HG03060 (cell line): ENCODE measurements around the gene ATP2B3.

Experiments used
- ATAC-seq: cut with Tn5 transposase; IDR thresholded peaks from one replicate; pipeline ENCODE4 v1.9.1; 2021; ENCODE audit warnings: low read depth, moderate number of reproducible peaks; ENCODE audit not compliant: unreplicated experiment

Gene ATP2B3

DNA sequence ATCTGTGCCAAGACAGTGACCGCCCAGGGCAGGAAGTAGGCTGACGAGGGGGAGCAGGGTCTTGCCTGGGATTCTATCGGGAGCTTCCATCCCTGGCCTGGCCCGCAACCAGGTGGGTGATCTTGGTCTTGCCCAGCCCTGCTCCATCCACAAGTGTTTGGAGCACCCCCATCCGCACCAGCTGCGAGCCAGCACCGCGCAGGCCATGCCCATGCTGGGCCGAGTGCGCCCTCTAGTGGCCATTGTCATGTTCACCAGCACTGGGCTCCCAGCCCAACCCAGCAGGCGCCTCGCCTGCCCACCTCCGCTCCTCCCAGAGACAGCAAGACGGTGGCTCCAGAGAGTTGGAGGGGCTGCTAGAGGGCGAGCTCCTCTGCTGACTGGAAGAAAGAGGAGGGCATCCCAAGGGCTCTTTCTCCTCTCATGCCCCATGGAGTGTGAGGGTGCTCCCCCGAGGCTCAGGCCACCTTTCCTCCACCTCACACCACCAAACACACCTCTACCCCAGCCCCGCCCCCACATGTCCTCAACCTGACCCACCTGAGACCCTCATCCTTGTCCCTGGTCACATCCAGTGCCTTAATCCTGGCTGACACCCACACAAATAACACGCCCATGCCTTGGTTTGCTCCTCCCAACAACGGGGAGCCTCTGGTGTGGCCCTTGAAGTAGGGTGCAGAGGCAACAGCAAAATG lies 9.8 kb upstream of the ATP2B3 start:
- no peak for ATAC-seq

DNA sequence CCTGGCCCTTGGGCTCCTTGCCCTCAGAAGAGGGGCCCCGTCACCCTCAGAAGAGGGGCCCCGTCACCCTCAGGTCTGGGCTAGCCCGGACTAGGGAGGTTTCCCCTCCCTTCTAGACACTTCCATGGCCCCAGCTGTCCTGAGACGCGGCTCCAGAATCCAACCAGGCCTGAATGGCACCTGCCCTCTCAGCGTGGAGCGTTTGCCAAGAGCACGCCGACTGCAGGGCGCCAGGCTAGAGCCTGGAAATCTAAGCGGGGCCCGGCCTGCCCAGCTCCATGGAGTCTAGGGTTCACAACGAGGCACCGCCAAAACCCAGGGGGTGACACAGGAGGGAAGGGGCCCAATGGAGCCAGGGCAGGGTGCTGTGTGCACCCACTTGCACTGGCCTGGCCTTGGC lies 7.8 kb upstream of the ATP2B3 start:
- ATAC-seq: no peak

DNA sequence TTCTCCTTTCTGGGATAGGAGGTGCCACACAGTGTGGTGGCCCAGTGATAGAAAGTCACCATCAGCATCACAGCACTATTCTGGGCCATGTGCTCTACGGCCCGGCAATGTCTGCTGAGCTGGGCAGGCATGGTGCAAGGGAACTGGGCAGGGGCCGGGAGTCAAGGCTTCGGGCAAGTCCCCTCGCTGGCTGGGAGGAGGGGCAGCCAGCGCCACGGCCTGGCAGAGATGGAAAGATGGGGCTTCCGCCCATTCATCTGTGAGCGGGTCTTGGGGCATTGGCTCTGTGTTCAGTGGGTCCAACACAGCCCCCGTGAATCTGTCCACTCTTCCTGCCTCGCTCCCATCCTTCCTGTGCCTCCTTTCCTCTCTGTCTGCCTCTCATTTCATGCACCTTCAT lies 7.1 kb upstream of the ATP2B3 start:
- ATAC-seq: no peak

DNA sequence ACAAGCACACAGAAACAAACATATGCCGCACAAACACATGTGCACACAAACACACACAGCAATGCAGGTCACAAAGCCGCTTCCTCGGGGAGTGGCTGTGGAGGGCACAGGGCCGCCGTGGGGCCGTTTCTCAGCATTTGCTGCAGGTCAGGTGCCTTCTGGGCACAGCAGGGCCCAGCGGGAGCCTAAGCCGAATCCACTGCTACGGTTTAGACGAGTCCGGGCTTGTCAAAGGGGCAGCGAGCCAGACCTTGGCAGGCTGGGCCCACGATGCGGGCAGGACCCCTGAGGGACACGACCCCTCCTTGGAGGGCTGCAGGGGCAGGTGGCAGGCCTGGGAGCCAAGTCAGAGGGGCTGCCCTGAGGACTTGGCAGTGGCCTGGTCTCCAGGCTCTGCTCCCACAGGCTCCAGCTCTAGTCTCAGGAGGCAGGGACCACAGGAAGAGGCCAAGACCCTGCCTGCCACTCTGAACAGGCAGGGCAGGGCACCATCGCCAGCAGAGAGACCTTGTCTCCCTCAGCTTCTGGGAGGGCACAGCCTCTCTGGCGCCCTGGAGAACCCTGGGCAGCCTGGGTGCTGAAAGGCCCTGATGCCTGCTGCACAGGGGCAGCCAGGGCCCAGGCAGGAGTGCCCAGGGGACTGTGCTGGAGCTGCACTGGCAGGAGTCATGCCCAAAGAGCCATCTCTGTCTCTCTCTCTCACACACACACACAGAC lies 5.5 kb upstream of the ATP2B3 start:
- no peak for ATAC-seq

DNA sequence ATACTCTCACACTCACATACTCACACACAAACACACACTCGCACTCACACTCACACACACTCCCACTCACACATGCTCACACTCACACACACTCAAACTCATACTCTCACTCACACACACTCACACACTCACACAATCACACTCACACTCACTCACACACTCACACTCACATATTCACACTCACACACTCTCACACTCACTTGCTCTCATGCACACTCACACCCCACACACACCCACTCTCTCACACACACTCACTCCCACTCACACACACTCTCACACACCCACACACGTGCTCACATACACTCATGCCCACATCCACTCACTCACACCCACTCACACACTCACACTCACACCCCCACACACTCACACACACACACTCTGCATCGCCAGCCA lies 4.9 kb upstream of the ATP2B3 start:
- no peak for ATAC-seq

DNA sequence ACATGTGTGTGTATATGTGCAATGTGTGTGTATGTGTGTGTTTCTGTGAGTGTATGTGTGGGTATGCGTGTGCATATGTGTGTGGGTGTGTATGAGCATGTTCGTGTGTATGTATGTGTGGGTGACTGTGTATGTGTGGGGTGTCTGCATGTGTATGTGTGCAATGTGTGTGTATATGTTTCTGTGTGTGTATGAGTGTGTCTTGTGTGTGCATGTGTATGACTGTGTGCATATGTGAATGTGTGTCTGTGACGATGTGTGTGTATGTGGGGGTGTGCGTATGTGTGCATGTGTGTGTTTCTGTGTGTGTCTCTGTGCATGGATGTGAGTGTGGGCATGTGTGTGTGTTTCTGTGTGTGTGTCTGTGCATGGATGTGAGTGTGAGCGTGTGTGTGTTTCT lies 4.2 kb upstream of the ATP2B3 start:
- no peak for ATAC-seq

DNA sequence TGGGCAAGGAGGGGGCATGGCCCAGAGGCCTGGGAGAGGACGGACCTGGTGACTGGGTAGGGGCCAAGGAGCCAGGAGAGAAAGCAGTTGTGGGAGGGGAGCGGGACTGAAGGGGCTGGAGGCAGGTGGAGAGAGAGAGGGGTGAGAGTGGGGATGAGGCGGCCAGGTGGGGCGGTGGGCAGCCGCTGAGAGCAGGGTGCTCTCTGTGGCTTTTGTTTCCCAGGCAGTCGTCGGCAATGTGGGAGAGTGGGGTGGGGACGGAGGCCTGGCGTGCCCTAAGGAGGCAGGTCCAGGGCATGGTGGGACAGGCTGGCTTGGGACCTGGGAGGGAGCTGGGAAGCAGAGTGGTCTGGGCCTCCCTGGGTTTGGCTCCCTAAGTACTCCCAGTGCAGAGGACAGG lies 3.2 kb upstream of the ATP2B3 start:
- no peak for ATAC-seq

DNA sequence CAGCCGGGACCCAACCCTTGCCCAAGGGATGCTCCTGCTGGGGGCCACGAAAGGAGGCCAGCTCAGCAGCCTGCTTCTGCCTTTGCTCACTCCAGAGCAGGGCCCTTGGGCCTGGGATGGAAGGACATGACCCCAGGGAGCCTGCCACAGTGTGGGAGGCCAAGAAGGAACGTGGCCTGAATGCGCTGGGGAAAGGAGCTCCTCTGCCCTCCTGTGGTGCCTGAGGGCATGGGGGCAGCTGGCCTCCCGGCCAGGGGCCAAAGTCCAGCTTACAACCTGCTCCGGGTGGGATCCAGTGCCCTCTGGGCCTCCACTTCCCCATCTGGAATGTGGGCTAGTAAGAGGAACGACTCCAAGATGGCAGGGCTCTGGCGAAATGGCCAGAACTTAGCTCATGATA lies 2.0 kb upstream of the ATP2B3 start:
- ATAC-seq: no peak

DNA sequence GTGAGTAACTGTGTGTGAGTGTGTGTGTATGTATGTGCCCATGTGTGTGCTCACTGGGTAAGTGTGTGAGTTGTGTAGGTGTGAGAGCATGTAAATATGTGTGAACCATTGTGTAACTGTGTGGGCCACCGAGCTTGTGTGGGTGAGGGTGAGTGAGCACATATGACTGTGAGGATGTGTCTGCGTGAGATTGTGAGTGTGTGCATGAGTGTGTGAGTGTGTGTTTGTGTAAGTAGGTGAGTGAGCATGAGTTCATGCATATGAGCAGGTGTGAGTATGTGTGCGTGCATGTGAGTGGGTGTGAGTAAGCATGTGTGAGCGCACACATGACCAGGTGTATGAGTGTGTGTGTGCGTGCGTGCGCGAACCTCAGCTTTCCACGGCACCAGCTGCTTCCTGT lies 1.4 kb upstream of the ATP2B3 start:
- ATAC-seq: no peak

DNA sequence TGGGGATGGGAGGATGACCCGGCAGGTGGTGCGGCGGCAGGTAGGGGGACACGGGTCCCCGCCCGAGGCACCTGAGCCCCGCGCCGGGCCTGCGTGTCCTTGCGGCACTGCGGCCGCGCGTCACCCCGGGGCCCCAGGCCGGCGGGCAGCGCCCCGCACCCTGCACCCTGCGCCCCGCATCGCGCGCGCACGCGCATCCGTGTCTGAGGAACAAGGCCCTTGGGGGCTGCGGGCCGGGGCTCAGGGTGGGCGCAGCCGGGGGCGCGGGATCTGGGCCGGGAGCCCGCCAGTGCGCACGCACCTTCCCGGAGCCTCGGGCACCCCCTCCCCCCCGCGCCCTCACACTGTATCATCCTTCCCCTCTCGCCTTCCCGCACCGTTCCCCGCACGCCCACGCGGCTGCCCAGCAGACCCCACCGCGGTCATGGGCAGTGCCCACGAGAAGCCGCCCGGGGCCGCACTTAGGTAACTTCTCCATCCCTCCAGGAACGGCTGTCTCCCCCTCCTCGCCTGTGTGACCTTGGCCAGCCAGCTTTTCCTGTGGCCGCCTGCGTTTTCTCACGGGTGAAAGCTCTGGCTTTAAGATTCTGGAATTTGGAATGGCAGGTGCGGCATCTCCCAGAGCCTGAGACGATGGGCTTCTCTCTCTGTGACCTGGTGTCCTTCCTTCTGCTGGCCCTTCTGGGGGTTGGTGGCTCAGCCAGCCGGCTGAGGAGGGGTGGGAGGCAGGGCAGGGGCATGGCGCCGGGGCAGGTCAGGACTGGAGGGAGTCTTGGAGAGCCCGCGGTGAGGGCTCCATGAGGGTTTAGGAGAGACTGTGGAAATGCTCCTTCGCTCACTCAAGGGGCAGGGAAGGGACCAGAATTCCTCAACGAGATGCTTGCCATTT lies 748 bp downstream of the ATP2B3 start:
- no peak for ATAC-seq

DNA sequence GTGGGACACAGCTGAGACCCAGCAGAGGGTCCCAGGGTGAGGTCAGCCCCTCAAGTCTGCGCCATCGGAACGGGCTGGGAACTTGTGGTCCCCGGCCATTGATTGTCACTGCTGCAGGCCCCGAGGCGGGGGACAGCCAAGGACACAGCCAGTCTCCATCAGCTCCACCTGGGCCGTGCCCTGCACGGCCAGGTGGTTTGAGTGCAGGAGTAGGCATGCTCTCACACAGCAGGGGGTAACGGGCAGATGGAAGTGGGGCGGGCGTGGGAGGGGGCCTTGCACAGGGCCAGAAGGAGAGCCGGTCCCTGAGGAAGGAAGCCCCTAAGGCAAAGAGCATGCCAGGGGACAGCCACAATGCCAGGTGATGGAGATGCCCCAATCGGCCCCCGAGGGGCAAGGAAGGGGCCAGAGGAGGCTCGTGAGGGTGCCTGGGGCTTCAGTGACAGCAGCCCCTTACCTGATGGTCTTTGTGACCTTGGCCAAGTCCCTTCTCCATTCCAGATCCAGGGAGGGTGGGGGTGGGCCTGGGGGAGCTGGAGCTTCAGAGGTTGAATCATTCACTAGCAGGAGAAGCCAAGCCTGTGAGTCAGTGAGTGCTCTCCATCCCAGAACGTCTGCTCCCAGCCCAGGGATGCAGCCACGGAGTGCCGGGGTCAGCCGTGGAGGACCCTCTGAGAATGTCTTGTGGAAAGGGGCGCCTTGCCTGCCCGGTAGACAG lies 2.3 kb downstream of the ATP2B3 start:
- ATAC-seq: no peak

DNA sequence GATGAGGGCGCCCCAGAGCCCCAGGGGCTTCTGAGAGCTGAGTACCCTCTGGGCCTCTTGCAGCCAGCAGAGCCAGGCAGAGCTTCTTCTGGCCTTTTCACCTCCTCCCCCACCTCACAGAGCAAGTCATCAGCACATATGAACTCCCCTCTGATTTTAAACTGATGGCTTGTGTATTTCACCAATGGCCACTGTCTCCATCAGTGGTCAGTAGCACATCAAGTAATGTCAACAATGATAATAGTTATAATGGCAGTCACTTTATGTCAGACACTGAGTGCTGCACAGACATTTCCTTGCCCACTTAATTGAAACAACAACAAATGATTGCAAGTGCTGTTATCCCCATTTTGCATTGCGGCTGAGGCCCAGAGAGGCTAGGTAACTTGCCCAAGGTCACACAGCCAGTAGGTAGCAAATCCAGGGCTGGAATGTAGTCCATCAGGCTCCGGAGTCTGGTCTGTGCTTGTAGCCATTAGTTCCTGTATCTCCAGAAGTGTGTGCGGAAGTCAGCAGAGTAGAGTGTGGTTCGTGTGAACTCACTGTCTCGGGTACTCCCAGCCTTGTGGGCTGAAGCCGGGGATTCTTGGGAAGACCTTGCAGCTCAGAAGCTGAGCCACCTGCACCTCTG lies 3.0 kb downstream of the ATP2B3 start:
- ATAC-seq: no peak

DNA sequence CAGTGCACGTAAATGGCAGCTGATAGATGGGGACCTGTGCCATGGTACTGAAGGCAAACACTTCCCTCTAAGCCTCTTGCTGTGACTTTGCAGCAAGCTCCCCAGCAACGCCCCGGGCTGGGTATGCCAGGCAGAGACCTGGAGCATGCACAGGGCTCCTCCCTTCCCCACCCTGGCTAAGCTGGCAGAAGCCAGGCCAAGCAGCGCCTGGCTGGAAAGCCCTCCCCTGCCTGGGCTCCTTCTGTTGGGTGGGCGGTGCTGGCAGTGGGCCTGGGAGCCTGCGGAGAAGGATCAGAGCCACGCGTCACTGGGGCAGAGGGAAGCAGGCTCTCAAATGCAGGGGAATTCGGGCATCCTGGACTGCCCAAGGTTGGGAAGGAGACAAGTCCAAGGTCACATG lies 3.6 kb downstream of the ATP2B3 start:
- ATAC-seq: no peak

DNA sequence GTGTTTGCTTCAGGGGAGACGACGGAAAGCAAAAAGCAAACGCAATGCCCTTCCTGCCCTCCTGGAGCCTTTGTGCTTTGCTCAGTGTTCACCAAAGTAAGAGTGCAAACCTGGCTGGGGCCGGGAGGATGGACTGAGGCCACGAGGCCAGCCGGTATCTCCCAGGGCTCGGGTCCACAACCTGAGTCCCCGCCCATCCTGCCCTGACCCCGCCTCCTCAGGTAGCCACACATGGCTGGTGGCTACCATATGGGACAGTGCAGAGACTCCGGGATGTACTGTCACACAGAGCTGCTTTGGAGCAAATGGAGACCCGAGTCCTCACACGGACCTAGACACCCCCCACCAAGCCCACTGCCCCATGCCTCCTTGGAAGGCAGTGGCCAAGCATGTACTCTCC lies 4.8 kb downstream of the ATP2B3 start:
- no peak for ATAC-seq

DNA sequence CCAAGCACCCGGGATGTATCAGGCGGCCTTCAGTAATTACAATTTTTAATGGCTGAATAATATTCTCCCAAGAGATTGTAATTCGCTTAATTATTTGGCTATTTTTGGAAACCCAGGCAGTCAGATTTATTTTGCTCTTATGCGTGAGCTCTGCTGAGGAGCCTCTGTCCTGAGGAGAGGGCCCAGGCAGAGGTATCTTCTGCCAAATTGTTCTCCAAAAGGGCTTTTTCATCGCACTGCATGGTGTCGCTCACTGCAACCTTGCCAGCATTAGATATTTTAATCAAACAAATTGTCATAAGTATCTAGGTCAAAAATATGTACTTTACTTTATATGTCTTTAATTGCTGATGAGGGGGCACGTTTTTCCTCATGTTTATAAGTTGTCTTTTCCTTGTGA lies 5.8 kb downstream of the ATP2B3 start:
- ATAC-seq: no peak

DNA sequence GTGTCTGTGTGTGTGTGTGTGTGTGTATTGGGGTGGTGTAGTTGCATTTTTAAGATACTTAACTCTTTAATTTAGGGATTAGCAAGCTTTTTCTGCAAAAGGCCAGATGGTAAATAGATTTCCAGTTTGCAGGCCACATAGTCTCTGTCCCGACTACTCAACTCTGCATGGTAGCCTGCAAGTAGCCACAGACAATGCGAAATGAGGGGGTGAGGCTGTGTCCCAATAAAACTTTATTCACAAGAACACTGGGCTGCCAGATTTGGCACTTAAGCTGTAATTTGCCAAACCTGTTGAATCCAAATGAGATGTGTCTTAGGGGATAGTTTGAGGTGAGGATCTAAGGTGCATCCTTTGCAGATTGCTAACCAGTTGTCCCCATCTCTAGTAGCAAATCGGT lies 6.8 kb downstream of the ATP2B3 start:
- ATAC-seq: no peak

DNA sequence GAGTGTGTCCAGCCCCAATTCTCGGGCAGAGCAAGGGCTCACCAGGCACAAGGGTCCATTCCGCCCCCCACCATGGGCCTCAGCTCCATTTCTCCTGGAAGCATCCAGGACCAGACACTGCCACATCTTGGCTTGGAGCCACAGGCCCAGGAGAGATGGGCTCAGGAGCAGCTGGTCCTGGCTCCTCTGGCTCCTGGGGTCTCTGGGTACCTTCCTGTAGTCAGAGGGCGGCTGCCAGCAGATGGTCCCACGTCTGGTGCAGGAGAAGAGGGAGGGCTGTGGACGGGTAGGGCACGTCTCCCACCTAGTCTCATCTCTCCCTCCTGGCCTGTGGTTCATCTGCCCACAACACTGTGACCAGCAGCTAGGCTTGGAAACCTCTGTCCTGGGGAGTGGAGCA lies 8.0 kb downstream of the ATP2B3 start:
- no peak for ATAC-seq

DNA sequence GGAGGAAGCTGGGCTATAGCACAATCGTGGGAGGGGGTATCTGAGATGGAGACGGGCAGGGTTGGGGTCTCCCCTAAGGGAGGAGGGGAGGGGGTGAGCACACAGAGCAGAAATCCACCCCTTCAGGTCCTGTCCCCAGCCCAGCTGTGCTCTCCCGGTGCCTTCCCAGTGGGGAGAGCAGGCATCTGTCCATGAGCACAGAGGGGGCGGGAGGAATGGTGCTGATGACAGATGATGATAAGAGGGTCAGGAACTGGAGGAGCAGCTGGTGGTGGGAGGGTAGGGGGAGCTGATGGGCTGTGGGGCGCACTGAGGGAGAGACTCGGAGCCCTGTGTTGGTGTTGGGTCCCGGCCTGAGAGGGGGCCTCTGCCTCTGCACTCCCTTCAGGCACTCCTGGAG lies 8.6 kb downstream of the ATP2B3 start:
- ATAC-seq: no peak

DNA sequence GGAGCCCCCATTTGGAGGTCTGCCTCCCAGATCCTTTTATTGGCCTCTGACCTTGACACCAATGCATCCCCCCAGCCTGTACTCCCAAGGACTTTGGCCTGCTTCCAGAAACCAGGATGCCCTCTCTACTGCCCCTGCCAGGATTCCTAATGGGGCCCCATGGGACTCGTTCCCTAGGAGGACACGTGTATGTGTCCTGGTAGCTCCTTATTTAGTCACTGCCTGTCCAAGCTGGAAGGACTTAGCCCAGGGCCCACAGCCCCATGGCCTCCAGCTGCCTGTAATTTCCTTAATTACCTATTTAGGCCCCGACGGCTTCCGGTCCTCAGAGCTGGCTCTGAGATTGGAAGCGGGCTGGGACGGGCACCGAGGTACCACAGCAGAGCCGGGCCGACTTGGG lies 9.4 kb downstream of the ATP2B3 start:
- ATAC-seq: no peak

DNA sequence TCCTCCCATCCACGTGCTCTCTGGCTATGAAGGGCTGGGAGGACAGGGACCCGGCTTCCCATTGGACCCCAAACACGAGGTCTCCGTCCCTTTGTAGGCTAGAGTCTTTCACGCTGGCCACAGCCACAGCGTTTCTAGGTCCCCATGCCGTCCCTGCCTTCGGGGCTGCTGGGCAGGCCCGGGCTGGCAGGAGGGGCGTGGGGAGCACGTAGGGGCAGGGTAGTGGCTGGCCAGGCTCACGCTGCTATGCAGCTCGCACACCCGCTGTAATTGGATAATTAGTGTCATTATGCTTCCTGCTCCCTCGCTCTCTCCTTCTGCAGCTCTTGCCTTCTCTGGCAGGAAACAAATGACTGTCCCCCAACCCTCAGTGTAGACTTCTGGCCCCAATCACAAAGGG lies 9.8 kb downstream of the ATP2B3 start:
- ATAC-seq: no peak
